ENCODE data around the gene ZBED3. TPM values are rescaled to one million over a fixed set of nuclear protein-coding genes. Genes with fewer than 3 reads are reported as not detected.
"Not testable (repeated sequence)": the region's sequence is repeated elsewhere in the genome, so short reads cannot be mapped to it uniquely, and the experiment has no call there.

The ZBED3 gene, protein sequence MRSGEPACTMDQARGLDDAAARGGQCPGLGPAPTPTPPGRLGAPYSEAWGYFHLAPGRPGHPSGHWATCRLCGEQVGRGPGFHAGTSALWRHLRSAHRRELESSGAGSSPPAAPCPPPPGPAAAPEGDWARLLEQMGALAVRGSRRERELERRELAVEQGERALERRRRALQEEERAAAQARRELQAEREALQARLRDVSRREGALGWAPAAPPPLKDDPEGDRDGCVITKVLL
- 14.7 TPM for total RNA-seq

DNA sequence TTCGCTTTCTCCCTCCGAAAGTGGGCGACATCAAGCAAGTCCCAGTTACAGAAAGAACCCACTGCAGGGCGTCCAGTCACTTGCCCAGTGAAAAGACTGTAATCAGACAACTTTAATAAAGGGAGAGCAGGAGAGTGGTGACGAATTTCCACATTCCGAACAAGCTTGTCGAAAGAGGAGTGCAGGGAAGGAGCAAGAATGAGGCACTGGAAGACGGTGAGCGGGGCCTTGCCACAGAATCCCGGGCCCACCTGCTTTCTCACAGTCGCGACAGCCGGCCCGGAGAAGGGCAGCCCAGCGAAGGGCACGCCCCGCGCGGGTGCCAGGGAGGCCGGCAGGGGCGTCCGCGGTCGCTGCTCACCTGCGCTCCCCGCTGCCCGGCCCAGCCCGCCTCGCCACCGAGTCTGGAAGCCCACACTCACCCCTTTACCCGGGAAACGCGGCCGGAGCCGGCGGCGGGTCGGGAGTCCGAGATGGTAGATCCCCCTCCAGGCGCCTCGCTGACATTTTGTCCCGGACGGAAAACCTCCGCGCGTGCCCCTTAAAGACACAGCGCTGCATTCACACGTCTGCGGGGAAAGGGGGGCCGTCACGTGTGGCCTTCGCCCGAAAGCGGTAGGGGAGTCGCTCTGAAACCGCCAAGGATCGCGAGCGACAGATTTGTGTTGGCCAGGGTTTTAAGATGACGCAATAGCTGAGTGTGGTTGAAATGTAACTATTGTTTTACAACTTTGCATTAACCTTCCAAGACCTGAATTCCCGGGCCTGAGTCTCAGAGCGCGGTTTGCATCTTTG lies at the start of gene ZBED3:
TSS of gene ZBED3 (minus strand) at position 597 of the 795 bp plus-strand sequence. CDS start 9,407 bp downstream, outside the sequence.
- DNase-seq (ENCODE audit: low spot score): peak; percentile 76

DNA sequence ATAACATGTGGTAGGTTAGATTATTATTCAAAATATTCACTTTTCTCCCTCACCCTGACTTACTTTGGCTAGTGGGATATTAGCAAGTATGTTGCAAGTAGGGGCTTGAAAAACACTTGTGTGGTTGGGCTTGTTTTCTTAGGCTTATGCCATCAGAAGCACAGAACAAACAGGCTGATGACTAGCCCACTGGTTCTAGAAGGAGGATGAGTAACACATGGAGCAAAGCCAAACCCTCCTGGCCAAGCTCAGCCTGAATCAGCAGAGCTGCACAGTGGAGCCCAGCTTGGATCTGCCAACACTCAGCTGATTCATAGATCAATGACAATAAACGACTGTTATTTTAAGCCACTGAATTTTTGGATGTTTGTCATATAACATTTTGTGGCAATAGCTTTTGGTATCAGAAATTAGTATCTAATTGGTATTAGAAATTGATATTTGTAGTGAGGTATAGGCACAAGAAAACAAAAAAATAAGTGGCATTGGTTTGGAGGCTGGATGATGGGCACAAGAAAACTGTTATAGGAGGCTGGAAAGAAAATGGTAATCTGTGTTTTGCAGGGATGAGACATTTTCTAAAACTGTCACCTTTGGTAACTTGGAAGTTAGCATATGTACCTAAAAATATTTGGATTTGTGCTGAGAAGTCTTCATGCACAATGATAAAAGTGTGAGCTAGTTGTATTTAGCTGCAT lies 46.1 kb upstream of the ZBED3 start:
- peak; percentile 80 for DNase-seq (ENCODE audit: low spot score)

DNA sequence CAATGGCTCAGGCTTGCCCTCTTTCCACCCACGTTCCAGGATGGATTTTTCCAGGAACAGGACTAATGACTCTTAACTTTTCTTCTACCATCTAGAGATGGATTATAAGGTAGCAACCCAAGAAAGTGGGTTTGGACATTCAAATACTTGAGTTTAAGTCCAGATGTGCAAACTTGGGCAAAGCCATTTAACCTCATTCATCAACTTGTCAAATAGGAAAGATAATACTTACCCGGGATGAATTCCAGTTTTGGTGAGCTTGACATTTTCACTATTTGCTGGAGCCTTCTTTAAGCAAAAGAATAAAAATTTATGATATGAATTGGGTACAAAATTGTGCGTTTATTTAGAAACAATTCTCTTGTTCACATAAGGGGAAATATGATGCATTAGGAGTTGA lies 44.3 kb upstream of the ZBED3 start:
- DNase-seq (ENCODE audit: low spot score): no peak

DNA sequence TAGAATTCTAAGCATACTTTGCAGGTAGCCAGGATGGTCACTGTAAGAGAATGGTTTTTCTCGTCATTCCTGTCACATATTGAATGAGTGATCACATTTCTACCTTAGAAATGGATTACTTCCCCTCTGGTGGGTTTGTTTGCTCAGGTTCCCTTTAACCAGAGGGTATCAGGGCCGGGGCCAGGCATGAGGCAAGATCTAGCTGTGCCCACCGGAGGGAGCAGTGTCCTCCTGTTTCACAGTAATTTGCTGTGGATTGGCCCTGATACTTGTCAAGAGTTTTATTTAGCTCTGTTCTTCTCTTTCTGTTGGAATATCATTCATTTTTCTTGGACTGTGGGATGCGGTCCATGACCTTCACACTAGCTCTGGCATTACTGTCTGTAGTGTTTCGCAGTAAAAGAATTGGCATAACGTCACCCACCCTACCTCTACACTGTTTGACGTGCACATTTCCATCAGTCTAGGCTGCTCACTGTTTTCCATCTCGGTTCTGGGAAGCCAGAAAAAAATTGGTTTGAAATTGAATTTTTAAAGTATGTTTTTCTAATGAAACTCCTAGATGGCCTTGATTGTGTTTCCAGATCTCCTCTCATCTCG lies 42.4 kb upstream of the ZBED3 start:
- DNase-seq (ENCODE audit: low spot score): no peak

DNA sequence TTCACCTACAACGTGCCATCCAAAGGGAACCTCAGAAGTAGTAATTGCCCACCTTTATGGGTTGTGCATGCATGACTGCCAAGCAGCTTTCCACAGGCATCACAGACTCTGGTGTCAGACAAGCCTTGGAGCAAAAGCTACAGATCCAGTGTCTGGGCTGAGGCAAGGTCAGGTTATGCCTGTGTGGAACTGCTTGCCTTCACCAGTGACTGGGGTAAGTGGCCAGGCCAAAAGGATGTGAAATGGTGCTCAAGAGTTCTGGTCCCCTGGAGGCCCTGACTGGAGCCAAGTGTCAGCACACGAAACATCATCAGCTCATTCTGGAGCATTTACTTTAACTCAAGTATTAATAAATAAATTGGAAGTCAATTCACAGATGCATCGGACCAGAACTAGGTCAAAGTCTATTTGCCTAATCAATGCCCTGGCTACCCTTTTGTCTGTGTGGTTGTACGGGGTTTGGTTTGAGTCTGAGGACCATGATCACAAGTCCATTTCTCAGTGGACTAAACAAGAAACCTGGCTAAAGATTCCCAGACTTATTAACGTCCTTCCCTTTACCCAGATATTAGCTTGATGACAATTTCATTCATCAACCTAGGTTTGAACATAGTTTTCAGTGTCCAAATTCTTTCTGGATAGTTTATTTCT lies 41.5 kb upstream of the ZBED3 start:
- DNase-seq (ENCODE audit: low spot score): no peak

DNA sequence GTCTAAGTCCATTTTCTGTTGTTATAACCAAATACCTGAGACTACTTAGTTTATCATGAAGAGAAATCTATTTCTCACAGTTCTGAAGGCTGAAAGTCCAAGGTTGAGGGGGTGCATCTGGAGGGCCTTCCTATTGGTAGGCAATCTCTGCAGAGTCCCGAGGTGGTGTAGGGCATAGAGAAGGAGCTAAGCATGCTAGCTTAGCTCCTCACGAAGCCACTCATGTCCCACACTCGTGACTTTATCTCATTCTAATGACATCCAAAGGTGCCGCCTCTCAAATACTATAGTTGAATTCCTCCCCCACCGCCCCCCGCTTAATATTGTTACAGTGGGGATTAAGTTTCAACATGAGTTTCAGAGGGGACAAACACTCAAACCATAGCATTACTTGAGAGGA lies 36.0 kb upstream of the ZBED3 start:
- no peak for DNase-seq (ENCODE audit: low spot score)

DNA sequence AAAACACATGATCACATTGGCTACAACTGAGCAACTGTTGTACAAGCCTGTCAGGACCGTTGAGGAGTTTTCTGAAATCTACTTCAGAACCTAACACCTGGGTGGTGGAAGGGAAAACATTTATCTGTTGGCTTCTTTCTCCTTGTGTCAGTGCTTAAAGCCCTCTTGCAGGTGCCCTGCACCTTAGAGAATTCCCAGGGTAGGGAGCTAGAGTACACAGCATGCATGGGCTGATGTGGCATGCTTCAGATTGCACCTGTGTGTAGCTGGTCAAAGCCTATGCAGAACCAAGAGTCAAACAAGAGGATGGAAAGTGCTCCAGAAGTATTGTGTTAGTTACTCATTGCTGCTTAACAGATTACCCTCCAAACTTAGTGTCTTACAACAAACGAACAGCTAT lies 33.6 kb upstream of the ZBED3 start:
- DNase-seq (ENCODE audit: low spot score): no peak

DNA sequence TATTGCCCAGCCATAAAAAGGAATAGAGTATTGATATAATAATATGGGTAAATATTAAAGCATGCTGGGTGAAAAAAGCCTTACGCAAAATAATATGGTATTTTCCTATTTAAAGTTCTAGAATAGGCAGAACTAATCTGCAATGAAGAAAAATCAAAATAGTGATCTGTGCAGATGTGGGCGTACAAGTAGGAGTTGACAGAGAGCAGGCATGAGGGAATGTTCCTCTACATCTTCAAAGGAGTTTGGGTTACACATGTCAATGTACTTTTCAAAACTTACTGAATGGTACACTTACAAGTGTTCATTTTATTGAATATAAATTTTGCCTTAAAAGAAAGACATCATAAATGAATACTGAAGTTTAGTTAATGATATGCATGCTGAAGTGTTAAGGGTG lies 33.0 kb upstream of the ZBED3 start:
- no peak for DNase-seq (ENCODE audit: low spot score)

DNA sequence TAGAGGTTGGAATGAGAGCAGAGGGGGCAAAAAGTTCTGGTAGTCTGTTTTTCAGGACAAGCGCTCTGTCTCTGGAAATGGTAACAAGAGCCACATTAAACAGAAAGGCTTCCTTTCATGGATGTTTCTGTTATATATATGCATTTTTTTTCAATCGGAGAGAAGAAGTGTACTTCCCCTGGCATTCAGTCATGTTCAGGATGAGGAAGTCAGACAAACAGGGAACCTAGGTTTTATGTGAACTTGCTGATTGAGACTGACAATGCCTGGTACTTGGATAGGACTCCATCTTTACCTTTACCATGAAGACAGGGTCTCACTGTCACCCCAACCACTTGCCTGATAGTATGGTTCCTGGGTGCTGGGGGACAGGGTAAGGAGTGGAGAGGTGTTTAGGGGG lies 30.1 kb upstream of the ZBED3 start:
- DNase-seq (ENCODE audit: low spot score): no peak

DNA sequence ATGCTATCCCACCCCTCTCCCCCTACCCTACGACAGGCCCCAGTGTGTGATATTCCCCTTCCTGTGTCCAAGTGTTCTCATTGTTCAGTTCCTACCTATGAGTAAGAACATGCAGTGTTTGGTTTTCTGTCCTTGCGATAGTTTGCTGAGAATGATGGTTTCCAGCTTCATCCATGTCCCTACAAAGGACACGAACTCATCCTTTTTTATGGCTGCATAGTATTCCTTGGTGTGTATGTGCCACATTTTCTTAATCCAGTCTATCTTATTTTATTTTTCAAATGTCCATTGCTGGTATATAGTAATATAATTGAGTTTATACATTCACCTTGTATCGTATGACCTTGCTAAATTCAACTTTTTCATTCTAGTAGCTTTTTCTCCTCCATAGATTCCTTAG lies 19.9 kb upstream of the ZBED3 start:
- DNase-seq (ENCODE audit: low spot score): not testable (repeated sequence)

DNA sequence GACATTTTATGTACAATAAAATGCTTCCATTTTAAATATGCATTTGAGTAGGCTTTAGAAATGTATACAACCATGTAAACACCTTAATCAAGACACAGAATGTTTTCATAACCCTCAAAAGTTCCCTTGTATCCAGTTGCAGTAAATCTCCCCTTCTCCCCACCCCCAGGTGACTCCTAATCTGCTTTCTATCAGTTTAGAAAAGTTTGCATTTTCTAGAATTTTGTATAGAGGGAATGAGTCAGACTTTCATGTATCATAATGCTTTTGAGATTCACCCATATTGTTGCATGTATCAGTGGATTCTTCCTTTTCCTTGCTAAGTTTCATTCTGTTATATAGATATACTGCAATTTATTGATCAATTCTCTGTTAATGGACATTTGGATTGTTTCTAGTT lies 17.7 kb upstream of the ZBED3 start:
- DNase-seq (ENCODE audit: low spot score): no peak

DNA sequence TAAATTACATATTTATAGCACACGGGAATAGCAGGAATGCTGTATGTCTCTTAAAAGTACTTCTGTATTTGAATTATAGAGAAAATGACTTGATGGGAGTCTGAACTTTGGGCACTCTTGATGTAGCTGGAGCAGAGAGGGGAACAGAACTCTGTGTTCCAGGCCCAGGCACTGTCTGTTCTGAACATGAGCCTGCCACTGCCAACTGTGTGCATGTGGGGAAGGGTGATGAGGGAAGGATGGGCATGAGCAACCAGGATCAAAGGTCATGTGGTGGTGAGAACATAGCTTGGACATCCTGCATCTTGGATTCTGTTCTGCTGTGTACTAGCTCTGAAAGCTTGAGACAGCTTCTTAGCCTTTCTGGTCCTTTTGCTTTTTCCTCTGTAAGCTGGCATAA lies 16.4 kb upstream of the ZBED3 start:
- DNase-seq (ENCODE audit: low spot score): no peak

DNA sequence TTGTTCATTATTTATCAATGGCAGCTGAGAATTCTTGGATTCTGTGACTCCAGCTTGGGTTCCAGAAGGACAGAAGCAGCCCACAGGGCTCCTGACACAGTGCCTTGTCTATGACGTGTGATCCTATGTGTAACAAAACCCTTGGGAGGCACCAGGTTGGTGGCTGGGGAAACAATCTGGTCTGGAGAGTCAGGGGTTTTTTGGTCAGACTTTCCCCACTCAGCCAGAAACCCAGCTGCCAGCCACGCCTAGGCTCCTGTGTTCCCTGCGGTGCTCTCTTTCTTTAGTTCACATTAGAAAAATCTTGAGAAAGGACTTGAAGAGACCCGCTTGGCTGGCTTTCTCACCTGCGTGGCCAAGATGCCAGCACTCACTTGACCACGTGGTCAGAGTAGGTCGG lies 15.5 kb upstream of the ZBED3 start:
- DNase-seq (ENCODE audit: low spot score): no peak

DNA sequence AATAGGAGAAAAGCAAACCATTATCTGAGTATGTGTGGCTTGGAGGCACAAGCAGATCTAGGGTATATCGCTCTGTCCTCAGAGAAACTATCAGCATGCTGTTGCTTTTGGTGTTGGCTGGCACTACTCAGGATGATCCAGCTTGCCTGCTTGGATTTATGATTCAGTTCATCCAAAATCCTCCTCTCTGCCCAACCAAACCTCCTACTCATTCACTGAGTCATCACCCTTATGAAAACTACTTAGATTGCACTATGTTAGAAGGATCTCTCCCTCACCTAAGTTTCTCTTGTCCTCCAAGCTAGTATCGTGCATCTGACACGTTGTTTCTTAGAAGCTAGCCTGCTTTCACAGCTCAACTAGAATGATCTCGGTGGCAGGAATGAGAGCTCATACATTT lies 14.2 kb upstream of the ZBED3 start:
- DNase-seq (ENCODE audit: low spot score): no peak

DNA sequence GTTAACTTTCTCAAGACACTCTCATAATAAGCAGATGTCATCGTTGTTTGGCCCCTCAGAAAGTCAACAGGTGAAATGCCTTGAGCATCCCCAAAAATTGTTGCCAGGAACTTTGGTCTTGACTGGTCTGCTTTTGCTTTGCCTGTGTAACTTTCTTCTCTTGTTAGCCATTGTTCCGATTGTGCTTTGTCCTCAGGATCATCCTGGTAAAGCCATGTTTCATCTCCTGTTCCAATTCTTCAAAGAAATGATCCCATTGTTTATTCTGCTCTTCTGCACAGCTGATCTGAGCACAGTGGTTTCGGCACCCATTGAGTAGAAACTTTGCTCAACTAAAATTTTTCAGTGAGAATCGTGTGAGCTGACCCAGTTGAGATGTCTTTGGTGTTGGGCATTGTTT lies 8.1 kb upstream of the ZBED3 start:
- DNase-seq (ENCODE audit: low spot score): no peak

DNA sequence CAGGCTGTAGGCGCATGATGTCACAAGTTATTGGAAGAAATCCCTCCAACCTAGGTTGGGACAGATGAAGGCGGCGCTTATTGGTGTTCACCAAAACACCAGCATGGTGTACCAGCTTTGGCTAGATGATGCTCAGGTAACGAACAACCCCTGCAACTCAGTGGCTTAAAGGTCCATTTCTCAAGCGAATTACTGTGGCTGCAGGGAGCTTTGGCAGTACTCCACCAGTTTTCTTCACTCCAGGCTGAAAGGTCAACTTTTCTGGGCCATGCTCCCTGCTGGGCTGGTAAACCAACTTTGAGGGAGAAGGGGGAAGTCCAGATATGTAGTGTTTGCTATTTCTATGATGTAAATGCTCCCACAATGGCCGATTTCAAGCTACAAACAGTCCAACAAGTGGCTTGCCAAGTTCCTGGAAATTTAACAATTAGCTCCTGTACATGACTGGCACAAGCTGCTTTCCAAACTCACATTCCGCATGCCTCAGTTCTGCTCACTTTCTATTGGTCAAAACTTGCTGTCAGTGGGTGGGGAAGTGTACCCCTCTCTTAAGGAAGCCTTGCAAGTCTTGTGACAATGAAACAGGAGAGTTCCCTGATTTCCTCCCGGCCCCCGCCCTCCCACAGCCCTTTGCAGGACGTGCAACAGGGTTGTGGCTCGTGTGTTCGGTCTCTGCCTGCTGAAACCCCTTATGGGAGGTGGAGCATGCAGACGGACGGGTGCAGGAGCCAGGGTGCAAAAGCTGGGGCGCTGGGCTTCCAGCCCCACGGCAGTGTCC lies 588 bp upstream of the ZBED3 start:
- no peak for DNase-seq (ENCODE audit: low spot score)

DNA sequence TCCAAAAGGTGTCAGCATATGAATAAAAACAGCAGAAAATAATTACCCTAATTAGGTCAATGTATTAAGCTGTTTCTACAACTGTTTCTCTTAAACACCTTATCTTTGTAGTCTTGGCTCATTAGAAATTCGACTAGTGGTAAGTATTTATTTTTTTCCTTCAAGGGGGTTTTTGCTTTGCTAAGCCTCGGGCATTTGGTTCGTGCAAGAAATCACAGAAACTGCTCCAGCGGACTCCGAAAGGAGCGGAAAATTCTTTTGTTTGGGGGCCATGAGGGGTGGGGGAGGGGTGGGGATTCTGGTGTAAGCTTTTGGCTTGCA lies 757 bp downstream of the ZBED3 start:
- DNase-seq (ENCODE audit: low spot score): no peak

DNA sequence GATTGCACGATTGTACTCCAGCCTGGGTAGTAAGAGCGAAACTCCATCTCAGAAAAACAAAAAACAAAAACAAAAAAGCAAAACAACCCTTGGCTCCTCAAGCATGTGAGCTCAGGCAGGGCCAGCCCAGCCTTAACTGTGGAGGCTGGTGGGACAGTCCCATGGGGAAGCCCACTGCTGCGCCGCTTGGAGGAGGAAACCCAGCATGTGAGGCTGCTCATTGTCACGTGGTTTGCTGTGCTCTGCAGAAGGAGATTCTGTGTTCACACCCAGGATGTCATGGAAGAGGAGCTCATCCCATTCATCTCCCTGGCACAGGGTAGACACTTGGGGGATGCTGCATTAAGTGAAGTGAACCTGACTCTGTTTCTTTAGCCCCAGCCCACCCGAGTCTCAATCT lies 4.0 kb downstream of the ZBED3 start:
- no peak for DNase-seq (ENCODE audit: low spot score)

DNA sequence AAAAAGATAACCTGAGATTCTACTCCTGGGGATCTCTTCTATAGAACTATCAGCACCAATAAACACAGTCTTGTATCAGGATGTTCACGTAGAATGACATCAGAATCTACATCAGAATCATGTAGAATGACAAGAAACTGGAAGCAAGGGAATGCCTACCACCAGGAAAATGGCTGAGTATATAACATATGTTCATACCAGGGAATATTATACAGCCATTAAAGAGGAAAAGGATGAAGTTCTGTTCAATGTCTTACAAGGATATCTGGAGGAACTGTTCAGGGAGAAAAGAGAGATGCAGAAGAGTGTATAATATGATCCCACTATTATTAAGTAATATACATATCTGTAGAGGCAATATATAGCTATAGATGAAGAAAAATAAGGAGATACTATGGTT lies 4.8 kb downstream of the ZBED3 start:
- DNase-seq (ENCODE audit: low spot score): no peak

DNA sequence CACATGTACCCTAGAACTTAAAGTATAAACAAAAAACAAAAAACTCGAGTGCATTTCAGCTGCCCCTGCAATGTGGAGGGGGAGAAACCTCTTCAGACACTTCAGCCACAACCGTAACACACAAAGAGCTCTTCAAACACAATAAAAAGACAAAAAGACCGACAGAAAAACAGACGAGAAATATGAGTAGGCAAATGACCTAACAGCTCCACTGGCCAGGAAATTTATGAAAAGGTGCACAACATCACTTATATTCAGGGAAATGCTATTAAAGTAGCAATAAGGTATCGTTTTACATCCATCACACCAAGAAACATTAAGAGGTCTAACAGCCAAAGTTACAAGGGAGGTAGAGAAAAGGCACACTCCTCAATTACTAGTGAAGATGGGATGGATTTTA lies 6.2 kb downstream of the ZBED3 start:
- no peak for DNase-seq (ENCODE audit: low spot score)

DNA sequence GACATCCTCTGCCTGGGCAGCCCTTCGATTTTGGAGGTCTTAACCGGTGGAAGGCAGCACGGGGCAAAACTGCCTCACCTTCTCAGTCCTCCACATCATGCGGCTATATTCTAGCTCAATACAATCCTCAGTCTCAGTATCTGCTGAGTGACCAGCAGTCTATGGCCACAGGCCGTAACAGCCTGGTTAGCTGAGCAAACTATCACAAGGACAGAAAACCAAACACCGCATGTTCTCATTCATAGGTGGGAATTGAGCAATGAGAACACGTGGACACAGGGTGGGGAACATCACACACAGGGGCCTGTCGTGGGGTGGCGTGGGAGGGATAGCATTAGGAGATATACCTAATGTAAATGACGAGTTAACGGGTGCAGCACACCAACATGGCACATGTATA lies 6.6 kb downstream of the ZBED3 start:
- DNase-seq (ENCODE audit: low spot score): not testable (repeated sequence)

DNA sequence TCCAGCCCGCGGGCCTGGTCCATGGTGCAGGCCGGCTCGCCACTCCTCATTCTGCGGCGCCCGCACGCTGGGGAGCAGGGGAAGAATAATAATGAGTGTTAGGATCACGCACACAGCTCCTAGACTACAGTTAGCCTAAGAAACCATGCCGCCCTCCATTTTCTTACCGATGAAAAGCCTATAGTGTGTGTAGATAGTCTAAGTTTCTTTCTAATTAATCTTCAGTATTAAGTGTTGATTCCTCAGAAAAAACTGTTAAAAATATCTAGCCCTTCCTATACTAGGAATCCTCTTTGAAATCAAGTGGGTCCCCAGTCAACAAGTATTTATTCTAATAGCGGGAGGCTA lies 9.3 kb downstream of the ZBED3 start:
- no peak for DNase-seq (ENCODE audit: low spot score)

All from ureter (tissue), 1 donor.